Measurements from ENCODE around the gene EYA2. TPM values are rescaled to one million over a fixed set of nuclear protein-coding genes. Genes with fewer than 3 reads are reported as not detected.
A peak's percentile ranks its signal among the peaks of the same experiment; 100 is the strongest.

The EYA2 gene
- polyA plus RNA-seq, 3 donors, result 0.04 to 0.16 TPM; not detected in 1

DNA sequence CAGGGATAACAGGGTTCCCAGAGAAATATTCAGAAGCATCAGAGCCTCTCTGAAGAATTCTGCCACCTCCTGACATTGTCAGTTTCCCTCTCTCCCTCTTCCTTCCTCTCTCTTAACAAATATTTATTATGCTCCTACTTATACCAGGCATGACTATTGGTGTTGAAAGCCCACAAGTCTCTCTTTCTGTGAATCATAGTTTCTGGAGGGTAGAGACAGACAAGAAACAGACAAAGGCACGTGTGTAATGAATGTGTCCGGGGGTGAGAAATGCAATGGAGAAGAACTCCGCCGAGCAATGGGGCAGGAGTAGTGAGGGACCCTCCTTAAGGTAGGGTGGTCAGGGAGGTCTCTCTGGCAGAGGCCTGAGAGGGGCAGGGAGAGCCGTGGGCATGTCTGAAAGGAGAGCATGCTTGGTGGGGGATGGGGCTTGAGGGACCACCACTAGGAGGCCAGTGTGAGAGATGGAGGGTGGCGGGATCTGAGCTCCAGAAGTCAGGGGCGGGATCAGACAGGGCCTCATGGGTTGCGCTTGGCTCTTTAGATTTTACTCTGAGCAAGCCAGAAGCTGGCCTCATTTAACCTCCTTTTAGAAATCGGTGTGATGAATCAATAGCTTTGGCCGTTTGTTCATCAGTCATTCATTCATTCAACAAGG lies 57.3 kb downstream of the EYA2 start:
- peaks cover under 1 to 4% of the 10 kb centered on the region in 2 donors for H3K9me3 ChIP-seq (replicated peaks in 1 of 2; ENCODE audit: control insufficient read depth in 1 of 2, insufficient read depth in 1 of 2, low read length in 2 of 2)
- H3K27me3 Mint-ChIP-seq (ENCODE audit: low read depth in 3 of 3), result peaks cover 3 to 5% (median 4%) of the 10 kb centered on the region in 3 donors
- no peaks in the 10 kb centered on the region for H3K36me3 Mint-ChIP-seq
- H3K4me1 ChIP-seq (ENCODE audit: control insufficient read depth in 1 of 2, insufficient read depth in 2 of 2, low read length in 2 of 2), result no peaks in the 10 kb centered on the region
- H3K9me3 Mint-ChIP-seq, result peaks cover 0 to 7% (median 0%) of the 10 kb centered on the region in 7 donors
- H3K4me1 Mint-ChIP-seq, result no peaks in the 10 kb centered on the region
- H3K79me2 ChIP-seq (ENCODE audit: insufficient read depth, low read length), result no peaks in the 10 kb centered on the region
- H3K27me3 ChIP-seq (ENCODE audit: control insufficient read depth in 2 of 2, insufficient read depth in 2 of 2, low read length in 2 of 2), result no peaks in the 10 kb centered on the region
- no peak for DNase-seq
- H3K9ac ChIP-seq (ENCODE audit: insufficient read depth, low read length, poor library complexity, severe bottlenecking), result no peak overlapping the region
- 83% methylated on average over 10 of the region's 10 CpGs for WGBS (ENCODE audit: insufficient coverage)
- H3K4me3 ChIP-seq (replicated peaks in 1 of 3; ENCODE audit: low read depth in 2 of 3, low read length in 3 of 3), result no peak overlapping the region
- H3K4me3 Mint-ChIP-seq, result no peak overlapping the region
- TF ChIP-seq CTCF (IDR thresholded peaks at IDR 0.05), result no peak
- H3K27ac ChIP-seq (ENCODE audit: low read depth in 1 of 2, low read length in 2 of 2), result no peak overlapping the region
- no peaks in the 10 kb centered on the region for H3K36me3 ChIP-seq (replicated peaks in 1 of 2; ENCODE audit: control insufficient read depth in 1 of 2, insufficient read depth in 2 of 2, low read length in 2 of 2)
- no peak overlapping the region for H2AFZ ChIP-seq (ENCODE audit: insufficient read depth, low read depth, low read length, poor library complexity, severe bottlenecking)
- peak overlapping the region in 2 of 7 donors; percentile 1 to 20 for H3K27ac Mint-ChIP-seq
- intact Hi-C loops (cut with micrococcal nuclease), result no loop called here
- no peaks in the 10 kb centered on the region for H4K20me1 ChIP-seq (ENCODE audit: insufficient read depth, low read length)
- no peak overlapping the region for H3K4me2 ChIP-seq (replicated peaks; ENCODE audit: extremely low read depth, low read length, poor library complexity, severe bottlenecking)

DNA sequence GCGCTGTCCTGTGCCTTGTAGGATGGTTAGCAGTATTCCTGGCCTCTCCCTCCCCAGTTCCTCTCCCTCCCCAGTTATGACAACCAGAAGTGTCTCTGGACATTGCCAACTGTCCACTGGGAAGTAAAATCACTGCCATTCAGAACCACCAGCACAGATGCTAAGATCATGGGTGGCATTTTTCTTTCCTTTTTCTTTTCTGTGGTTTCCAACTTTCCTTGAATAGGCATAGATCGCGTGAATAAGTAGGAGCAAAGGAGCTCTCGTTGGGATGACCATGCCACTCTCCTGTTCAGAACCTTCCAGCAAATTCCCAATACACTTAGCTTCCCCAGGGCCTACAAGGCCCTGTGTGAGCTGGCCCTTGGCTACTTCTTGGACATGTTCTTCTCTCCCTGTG lies 59.0 kb downstream of the EYA2 start:
- no peaks in the 10 kb centered on the region for H3K79me2 ChIP-seq (ENCODE audit: insufficient read depth, low read length)
- no peak overlapping the region for H3K4me3 ChIP-seq (replicated peaks in 1 of 3; ENCODE audit: low read depth in 2 of 3, low read length in 3 of 3)
- H3K27me3 ChIP-seq (ENCODE audit: control insufficient read depth in 2 of 2, insufficient read depth in 2 of 2, low read length in 2 of 2), result no peaks in the 10 kb centered on the region
- no peaks in the 10 kb centered on the region for H4K20me1 ChIP-seq (ENCODE audit: insufficient read depth, low read length)
- TF ChIP-seq CTCF (IDR thresholded peaks at IDR 0.05), result no peak
- Mint-ChIP-seq H3K4me1 (no peaks in the 10 kb centered on the region), H3K36me3 (no peaks in the 10 kb centered on the region), H3K27ac (no peak overlapping the region), H3K9me3 (peaks cover 0 to 10% (median 4%) of the 10 kb centered on the region in 7 donors), H3K4me3 (no peak overlapping the region), H3K27me3 (ENCODE audit: low read depth in 3 of 3) (peaks cover 4 to 5% (median 5%) of the 10 kb centered on the region in 3 donors)
- no peak overlapping the region for H3K27ac ChIP-seq (ENCODE audit: low read depth in 1 of 2, low read length in 2 of 2)
- H3K9me3 ChIP-seq (replicated peaks in 1 of 2; ENCODE audit: control insufficient read depth in 1 of 2, insufficient read depth in 1 of 2, low read length in 2 of 2), result peaks cover 4 to 6% of the 10 kb centered on the region in 2 donors
- no peak overlapping the region for H3K4me2 ChIP-seq (replicated peaks; ENCODE audit: extremely low read depth, low read length, poor library complexity, severe bottlenecking)
- intact Hi-C loops (cut with micrococcal nuclease), result no loop called here
- no peak overlapping the region for H3K9ac ChIP-seq (ENCODE audit: insufficient read depth, low read length, poor library complexity, severe bottlenecking)
- no peaks in the 10 kb centered on the region for H3K36me3 ChIP-seq (replicated peaks in 1 of 2; ENCODE audit: control insufficient read depth in 1 of 2, insufficient read depth in 2 of 2, low read length in 2 of 2)
- no peak overlapping the region for H2AFZ ChIP-seq (ENCODE audit: insufficient read depth, low read depth, low read length, poor library complexity, severe bottlenecking)
- 86% methylated on average over 1 of the region's 4 CpGs for WGBS (ENCODE audit: insufficient coverage)
- no peak for DNase-seq
- no peaks in the 10 kb centered on the region for H3K4me1 ChIP-seq (ENCODE audit: control insufficient read depth in 1 of 2, insufficient read depth in 2 of 2, low read length in 2 of 2)

Measured in CD14-positive monocyte (primary cell).